Caco-2 (cell line): ENCODE measurements around the gene CAMTA2. TPM values are rescaled to one million over a fixed set of nuclear protein-coding genes. Genes with fewer than 3 reads are reported as not detected.

Experiments used
- Bru-seq: library from RNA; stranded (reverse); fragments of 400-500 nt; gene quantifications from one replicate; lab custom pipeline; 2021; lab: Mats Ljungman, UMichigan
- BruChase-seq, 2 experiments: library from RNA; stranded (reverse); fragments of 400-500 nt; gene quantifications; one replicate each; lab custom pipeline; 2021; lab: Mats Ljungman, UMichigan
- BruUV-seq: library from RNA; stranded (reverse); fragments of 400-500 nt; replicated peaks from 2 replicates; lab custom pipeline; 2021; lab: Mats Ljungman, UMichigan
- CTCF ChIA-PET: fragments of 300-600 bp; sonication (Branson Sonifier 250); formaldehyde crosslinking; loops from one replicate; lab custom pipeline; 2022; ENCODE audit warnings: antibody characterized with exemption; lab: Charles Lee
- POLR2A ChIA-PET: fragments of 300-600 bp; sonication (Branson Sonifier 250); formaldehyde crosslinking; loops from one replicate; lab custom pipeline; 2022; ENCODE audit warnings: antibody characterized with exemption; lab: Charles Lee
- DNase-seq, 2 experiments: peaks; one replicate each; pipeline versions ENCODE4 v3.0.0 to v3.0.0-alpha.2; 2020 to 2022
- H3K27me3 ChIP-seq: replicated peaks from 2 replicates; pipeline ENCODE4 v1.6.0; 2011; ENCODE audit warnings: low read length; ENCODE audit not compliant: control insufficient read depth, insufficient read depth
- H3K36me3 ChIP-seq: 2 replicates; pipeline ENCODE4 v1.5.1; 2011; ENCODE audit warnings: low read length; ENCODE audit not compliant: control insufficient read depth, insufficient read depth
- H3K4me1 ChIP-seq: fragments of 250-450 bp; sonication (Bioruptor Pico); 2 replicates; pipeline ENCODE4 v1.5.1; 2020; ENCODE audit warnings: mild to moderate bottlenecking
- H3K4me3 ChIP-seq: 2 replicates; pipeline ENCODE4 v1.5.1; 2011; ENCODE audit warnings: low read depth, mild to moderate bottlenecking, control low read depth, low read length
- H3K9me3 ChIP-seq: fragments of 250-450 bp; sonication (Bioruptor Pico); 2 replicates; pipeline ENCODE4 v1.5.1; 2020; ENCODE audit warnings: mild to moderate bottlenecking, moderate library complexity
- H3K27ac Mint-ChIP-seq: one replicate; pipeline ENCODE4 v1.8.0; 2022; ENCODE audit warnings: mixed read lengths; ENCODE audit not compliant: unreplicated experiment
- H3K27me3 Mint-ChIP-seq: one replicate; pipeline ENCODE4 v1.8.0; 2022; ENCODE audit warnings: mixed read lengths; ENCODE audit not compliant: insufficient read depth, unreplicated experiment
- H3K36me3 Mint-ChIP-seq: one replicate; pipeline ENCODE4 v1.8.0; 2022; ENCODE audit warnings: mild to moderate bottlenecking, mixed read lengths; ENCODE audit not compliant: insufficient read depth, unreplicated experiment
- H3K4me1 Mint-ChIP-seq: one replicate; pipeline ENCODE4 v1.8.0; 2022; ENCODE audit warnings: low read depth, mixed read lengths; ENCODE audit not compliant: unreplicated experiment
- H3K4me3 Mint-ChIP-seq: one replicate; pipeline ENCODE4 v1.8.0; 2022; ENCODE audit warnings: mild to moderate bottlenecking, moderate library complexity, mixed read lengths; ENCODE audit not compliant: unreplicated experiment
- H3K9me3 Mint-ChIP-seq: one replicate; pipeline ENCODE4 v1.8.0; 2022; ENCODE audit warnings: mixed read lengths; ENCODE audit not compliant: unreplicated experiment
- CTCF ChIP-seq, 2 experiments: fragments of 200-600 bp in 1 of 2; IDR thresholded peaks; 1 replicate in 1 of 2; 2 replicates in 1 of 2; pipeline versions ENCODE4 v1.5.1 to v1.8.0; 2011 to 2022; ENCODE audit warnings: antibody characterized with exemption in 1 of 2, control low read depth in 1 of 2, inconsistent platforms in 1 of 2, low read depth in 1 of 2, low read length in 1 of 2, mild to moderate bottlenecking in 1 of 2, moderate library complexity in 1 of 2; ENCODE audit not compliant: insufficient read depth in 1 of 2, severe bottlenecking in 1 of 2, unreplicated experiment in 1 of 2
- intact Hi-C: fragments of 100-400 bp; cut with micrococcal nuclease; formaldehyde crosslinking; loops from one replicate; pipeline ENCODE4 v1.10.0; 2022; ENCODE audit not compliant: unreplicated experiment
- long read RNA-seq: library from polyadenylated mRNA; stranded (forward); transcript quantifications from one replicate; pipeline ENCODE4 v2.0.0, GENCODE V29; 2022
- total RNA-seq: library from RNA; stranded (reverse); gene quantifications from 2 replicates; pipeline ENCODE4 v1.2.3, GENCODE V29; 2022

Gene CAMTA2
- 16.2 and 18.8 TPM in 2 replicates for total RNA-seq
- percentile 47 among the genes with signal in this experiment for Bru-seq, nascent RNA
- BruChase-seq, experiment 1, labeled RNA remaining after a 2-hour chase: percentile 54 among the genes with signal in this experiment
- BruChase-seq, experiment 2, labeled RNA remaining after a 6-hour chase: percentile 63 among the genes with signal in this experiment
- long read RNA-seq, transcript CAMTA2-210 (3 exons, 764 nt): major isoform, 7 of 17 reads
- long read RNA-seq, partial matches to known transcripts: 5 of 17 reads
- long read RNA-seq, other reads (novel, unspliced or antisense): 4 of 17 reads

- Histone ChIP-seq H3K27me3 (no peaks in the 10 kb centered on the region), H3K4me1 (peaks cover 4% of the 10 kb centered on the region; the same call in 1 of the 2 replicates), H3K4me3 (peak within 1 kb of the TSS; percentile 60), H3K36me3 (no peaks in the 10 kb centered on the region), H3K9me3 (no peaks in the 10 kb centered on the region)
- Mint-ChIP-seq H3K4me3 (peak within 1 kb of the TSS; percentile 78), H3K36me3 (peaks cover 4% of the 10 kb centered on the region), H3K27ac (peak within 1 kb of the TSS; percentile 73), H3K9me3 (no peaks in the 10 kb centered on the region), H3K27me3 (no peaks in the 10 kb centered on the region), H3K4me1 (peaks cover 9% of the 10 kb centered on the region)
- peak; percentile 41 to 52 for TF ChIP-seq CTCF (IDR thresholded peaks at IDR 0.05; ENCODE audit: insufficient read depth in 1 of 2, low read depth in 1 of 2, low read length in 1 of 2, severe bottlenecking in 1 of 2, unreplicated experiment in 1 of 2)
- ChIA-PET CTCF (interaction anchor here (1.0 to 1.5 kb wide), 2 partner anchors 20 to 78 kb away, joined by 3 to 6 read pairs; partner anchors contain the start of gene SPAG7), POLR2A (interaction anchor here (1.4 kb wide), 1 partner anchor 20 kb away, joined by 5 read pairs; no protein-coding TSS in a partner anchor)
- intact Hi-C loops: no loop called here
- DNase-seq: peak; percentile 79 to 82
- BruUV-seq: TSS peak; percentile 34
Observed at GRCh38 chr17:4986951-4987766, at the start of gene CAMTA2. TSS of gene CAMTA2 (minus strand) at chr17:4987675. CDS start at chr17:4986222, 1,453 bp downstream.

DNA sequence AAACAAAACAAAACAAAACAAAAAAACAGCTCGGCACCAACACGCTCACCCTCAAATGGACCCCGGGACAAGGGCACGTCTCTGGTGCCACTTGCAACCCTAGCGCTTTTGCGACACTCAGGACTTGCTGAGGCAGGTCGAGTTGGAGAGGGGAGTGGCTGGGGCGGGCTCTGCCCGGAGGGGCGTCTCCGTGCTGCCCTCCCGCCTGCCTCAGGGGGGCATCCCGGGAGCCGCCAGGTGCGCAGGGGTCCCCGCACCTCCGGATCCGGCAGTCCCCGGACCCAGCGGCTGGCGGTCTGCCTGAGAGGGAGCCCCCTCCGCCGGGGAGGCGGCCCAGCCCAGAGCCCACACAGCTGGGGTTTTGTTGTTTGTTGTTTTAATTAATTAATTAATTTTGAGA lies 47.8 kb upstream of the CAMTA2 start, which contains the start of gene SLC52A1:
SLC52A1 (minus strand) TSS at position 112 of the 400 bp plus-strand sequence. CDS start 820 bp downstream, outside the sequence.
- intact Hi-C loops: no loop called here

More for the DNA sequence above, 47.8 kb upstream of the CAMTA2 start, which contains the start of gene SLC52A1:
- Mint-ChIP-seq H3K4me1 (no peaks in the 10 kb centered on the region), H3K36me3 (no peaks in the 10 kb centered on the region), H3K27me3 (no peaks in the 10 kb centered on the region), H3K4me3 (no peak within 1 kb of the TSS), H3K9me3 (no peaks in the 10 kb centered on the region), H3K27ac (no peak within 1 kb of the TSS)
- Histone ChIP-seq H3K9me3 (no peaks in the 10 kb centered on the region), H3K27me3 (no peaks in the 10 kb centered on the region), H3K36me3 (no peaks in the 10 kb centered on the region), H3K4me1 (no peaks in the 10 kb centered on the region), H3K4me3 (no peak within 1 kb of the TSS)
- ChIA-PET CTCF (interaction anchor here (0.6 to 0.7 kb wide), 2 partner anchors 35 to 154 kb away, joined by 3 to 6 read pairs; no protein-coding TSS in a partner anchor), POLR2A (interaction anchor here (0.7 kb wide), 1 partner anchor 130 kb away, joined by 3 read pairs; no protein-coding TSS in a partner anchor)
- TF ChIP-seq CTCF (IDR thresholded peaks at IDR 0.05; ENCODE audit: insufficient read depth in 1 of 2, low read depth in 1 of 2, low read length in 1 of 2, severe bottlenecking in 1 of 2, unreplicated experiment in 1 of 2): no peak
- no peak for DNase-seq
- no TSS peak for BruUV-seq
